HCT116 (cell line): ENCODE results near the gene CHKA. TPM values are rescaled to one million over a fixed set of nuclear protein-coding genes. Genes with fewer than 3 reads are reported as not detected.

ENCODE experiments used
- ATAC-seq: fragments of 200-7000 bp; cut with Tn5 transposase; 2 replicates; pipeline ENCODE4 v1.9.1; 2020; ENCODE audit warnings: mild to moderate bottlenecking, moderate library complexity
- BruUV-seq: library from RNA; stranded (reverse); fragments of 400-500 nt; replicated peaks from 2 replicates; lab custom pipeline; 2021; lab: Mats Ljungman, UMichigan
- CTCF ChIA-PET: fragments of 300-600 bp; sonication (Branson Sonifier 250); formaldehyde crosslinking; loops from one replicate; lab custom pipeline; 2021; ENCODE audit warnings: antibody characterized with exemption; lab: Charles Lee
- POLR2A ChIA-PET: fragments of 300-600, 350-600 bp; sonication (Branson Sonifier 250); formaldehyde crosslinking; loops from one replicate; lab custom pipeline; 2021; ENCODE audit warnings: antibody characterized with exemption; lab: Charles Lee
- RAD21 ChIA-PET, 2 experiments: fragments of 300-600 bp; sonication (Branson Sonifier 250); formaldehyde crosslinking; loops; one replicate each; lab custom pipeline; 2023; ENCODE audit warnings: low total read pairs in 2 of 2; ENCODE audit not compliant: uncharacterized antibody in 2 of 2, unreplicated experiment in 2 of 2, low non-redundant PET in 1 of 2; lab: Charles Lee
- DNase-seq: peaks from one replicate; pipeline ENCODE4 v3.0.0-alpha.2; 2010; ENCODE audit warnings: low read depth, low spot score
- H2AFZ ChIP-seq: fragments of 200-600 bp; shearing (Covaris generic), sonication (generic); 2 replicates; pipeline ENCODE4 v1.6.1; 2017; ENCODE audit warnings: low read depth, mixed run types, mixed read lengths, antibody characterized with exemption, low read length; ENCODE audit not compliant: poor library complexity, severe bottlenecking
- H3K27ac ChIP-seq: 2 replicates; pipeline ENCODE4 v1.5.1; 2012; ENCODE audit warnings: low read depth, low read length
- H3K27me3 ChIP-seq: fragments of 200-600 bp; sonication (generic); 2 replicates; pipeline ENCODE4 v1.6.1; 2016; ENCODE audit warnings: mixed run types, low read length, mixed read lengths; ENCODE audit not compliant: insufficient read depth
- H3K36me3 ChIP-seq, 2 experiments: fragments of 200-500 bp in 1 of 2; fragments of 200-600 bp in 1 of 2; sonication (Bioruptor generic) in 1 of 2; sonication (generic) in 1 of 2; 2 replicates each; pipeline versions ENCODE4 v1.5.1 to v1.6.1; 2014 to 2016; ENCODE audit warnings: low read length in 2 of 2, inconsistent platforms in 1 of 2, mixed read lengths in 1 of 2, mixed run types in 1 of 2; ENCODE audit not compliant: insufficient read depth in 2 of 2, control insufficient read depth in 1 of 2
- H3K4me1 ChIP-seq, 2 experiments: fragments of 200-600 bp in 1 of 2; sonication (generic) in 1 of 2; 2 replicates each; pipeline versions ENCODE4 v1.5.1 to v1.6.1; 2012 to 2017; ENCODE audit warnings: low read length in 2 of 2, inconsistent platforms in 1 of 2, mild to moderate bottlenecking in 1 of 2, mixed read lengths in 1 of 2, mixed run types in 1 of 2, moderate library complexity in 1 of 2; ENCODE audit not compliant: insufficient read depth in 2 of 2, control insufficient read depth in 1 of 2
- H3K4me2 ChIP-seq: fragments of 200-600 bp; sonication (generic); 2 replicates; pipeline ENCODE4 v1.6.1; 2017; ENCODE audit warnings: mixed run types, low read length, mixed read lengths
- H3K4me3 ChIP-seq, 2 experiments: fragments of 200-600 bp in 1 of 2; sonication (generic) in 1 of 2; replicated peaks in 1 of 2; 2 replicates each; pipeline ENCODE4 v1.5.1; 2011 to 2016; ENCODE audit warnings: low read length in 2 of 2, control low read depth in 1 of 2, low read depth in 1 of 2, mild to moderate bottlenecking in 1 of 2, mixed read lengths in 1 of 2, mixed run types in 1 of 2
- H3K79me2 ChIP-seq: fragments of 200-600 bp; sonication (generic); 2 replicates; pipeline ENCODE4 v1.6.1; 2017; ENCODE audit warnings: mild to moderate bottlenecking, mixed run types, low read length, moderate library complexity, mixed read lengths; ENCODE audit not compliant: insufficient read depth
- H3K9ac ChIP-seq: fragments of 200-600 bp; sonication (generic); 2 replicates; pipeline ENCODE4 v1.6.1; 2016; ENCODE audit warnings: low read length, mixed read lengths
- H3K9me2 ChIP-seq: fragments of 200-600 bp; sonication (generic), shearing (Covaris generic); 2 replicates; pipeline ENCODE4 v1.6.1; 2017; ENCODE audit warnings: mixed run types, mild to moderate bottlenecking, moderate library complexity; ENCODE audit not compliant: insufficient read depth
- H3K9me3 ChIP-seq, 2 experiments: fragments of 200-500 bp in 1 of 2; fragments of 200-600 bp in 1 of 2; sonication (Bioruptor generic) in 1 of 2; sonication (generic) in 1 of 2; 2 replicates each; pipeline ENCODE4 v1.6.1; 2014 to 2017; ENCODE audit warnings: low read length in 2 of 2, mixed read lengths in 2 of 2, inconsistent platforms in 1 of 2, low read depth in 1 of 2, mild to moderate bottlenecking in 1 of 2, mixed run types in 1 of 2, moderate library complexity in 1 of 2; ENCODE audit not compliant: control insufficient read depth in 1 of 2, insufficient read depth in 1 of 2
- H4K20me1 ChIP-seq: fragments of 200-600 bp; sonication (generic), shearing (Covaris generic); 2 replicates; pipeline ENCODE4 v1.6.1; 2017; ENCODE audit warnings: mixed run types, mild to moderate bottlenecking, moderate library complexity; ENCODE audit not compliant: insufficient read depth
- ATF3 ChIP-seq: IDR thresholded peaks from 2 replicates; pipeline ENCODE4 v1.6.1; 2012
- CEBPB ChIP-seq: IDR thresholded peaks from 2 replicates; pipeline ENCODE4 v1.6.1; 2012; ENCODE audit warnings: low read depth
- EGR1 ChIP-seq: IDR thresholded peaks from 2 replicates; pipeline ENCODE4 v1.6.1; 2012; ENCODE audit warnings: low read depth
- EZH2 ChIP-seq: fragments of 200-600 bp; sonication (generic); IDR thresholded peaks from 2 replicates; pipeline ENCODE4 v1.6.1; 2017; ENCODE audit warnings: antibody characterized with exemption, mixed run types
- FOSL1 ChIP-seq: IDR thresholded peaks from 2 replicates; pipeline ENCODE4 v1.6.1; 2012; ENCODE audit warnings: low read depth
- JUND ChIP-seq: IDR thresholded peaks from 2 replicates; pipeline ENCODE4 v1.6.1; 2012
- MAX ChIP-seq: IDR thresholded peaks from 2 replicates; pipeline ENCODE4 v1.6.1; 2012
- POLR2A ChIP-seq: IDR thresholded peaks from 2 replicates; pipeline ENCODE4 v1.7.0; 2011; ENCODE audit warnings: borderline replicate concordance; ENCODE audit not compliant: insufficient read depth, insufficient read length; ENCODE audit errors: extremely low read depth
- POLR2AphosphoS5 ChIP-seq: IDR thresholded peaks from 2 replicates; pipeline ENCODE4 v1.6.1; 2011; ENCODE audit warnings: mild to moderate bottlenecking, low read depth, low read length, moderate library complexity
- RAD21 ChIP-seq: IDR thresholded peaks from 2 replicates; pipeline ENCODE4 v1.6.1; 2012; ENCODE audit warnings: low read depth, mild to moderate bottlenecking
- SIN3A ChIP-seq: IDR thresholded peaks from 2 replicates; pipeline ENCODE4 v1.6.1; 2012; ENCODE audit warnings: low read depth
- SP1 ChIP-seq: IDR thresholded peaks from 2 replicates; pipeline ENCODE4 v1.6.1; 2012; ENCODE audit warnings: low read depth
- SRF ChIP-seq: IDR thresholded peaks from 2 replicates; pipeline ENCODE4 v1.6.1; 2012; ENCODE audit warnings: low read depth
- TCF7L2 ChIP-seq: IDR thresholded peaks from 2 replicates; pipeline ENCODE4 v1.7.0; 2011; ENCODE audit warnings: borderline replicate concordance, inconsistent platforms; ENCODE audit not compliant: insufficient read depth, insufficient read length; ENCODE audit errors: extremely low read depth
- YY1 ChIP-seq: IDR thresholded peaks from 2 replicates; pipeline ENCODE4 v1.6.1; 2011; ENCODE audit warnings: low read length, low read depth, moderate library complexity, mild to moderate bottlenecking; ENCODE audit not compliant: insufficient replicate concordance; ENCODE audit errors: extremely low read depth
- ZNF274 ChIP-seq: fragments of 200-500 bp; sonication (Bioruptor generic); IDR thresholded peaks from 2 replicates; pipeline ENCODE4 v1.6.1; 2014; ENCODE audit warnings: mild to moderate bottlenecking, low read depth, low read length, inconsistent platforms
- intact Hi-C: fragments of 100-400 bp; cut with micrococcal nuclease; formaldehyde crosslinking; loops from 2 replicates; pipeline ENCODE4 v1.10.0; 2022
- total RNA-seq: library from RNA; stranded (reverse); gene quantifications from one replicate; pipeline ENCODE4 v1.2.1, GENCODE V29; 2021; ENCODE audit not compliant: unreplicated experiment
- TF ChIP-seq, protein P1 (sequence below): IDR thresholded peaks from 2 replicates; pipeline ENCODE4 v1.6.1; 2011; ENCODE audit warnings: mild to moderate bottlenecking, low read length, moderate library complexity; ENCODE audit not compliant: insufficient replicate concordance; ENCODE audit errors: extremely low read depth

The CHKA gene
- total RNA-seq, 1 experiment from 2014 or later, result 33.1 TPM

- ChIA-PET RAD21 (no interaction called here), POLR2A (no interaction called here), CTCF (no interaction called here)
- H3K4me3 ChIP-seq, result no peak overlapping the region
- ATAC-seq (no peak), DNase-seq (no peak)
- H4K20me1 ChIP-seq, result no peaks in the 10 kb centered on the region
- H3K36me3 ChIP-seq, result no peaks in the 10 kb centered on the region
- peaks cover 0 to 4% of the 10 kb centered on the region in 2 experiments; a peak in 1 of 4 replicates for H3K9me3 ChIP-seq
- TF ChIP-seq ZNF274 (no peak), SRF (no peak), MAX (no peak), YY1 (no peak), FOSL1 (no peak), POLR2AphosphoS5 (no peak), SIN3A (no peak), EGR1 (no peak), POLR2A (no peak), TCF7L2 (no peak), ATF3 (no peak), RAD21 (no peak), CEBPB (no peak), EZH2 (no peak), SP1 (no peak), JUND (no peak)
- TF ChIP-seq, protein P1, sequence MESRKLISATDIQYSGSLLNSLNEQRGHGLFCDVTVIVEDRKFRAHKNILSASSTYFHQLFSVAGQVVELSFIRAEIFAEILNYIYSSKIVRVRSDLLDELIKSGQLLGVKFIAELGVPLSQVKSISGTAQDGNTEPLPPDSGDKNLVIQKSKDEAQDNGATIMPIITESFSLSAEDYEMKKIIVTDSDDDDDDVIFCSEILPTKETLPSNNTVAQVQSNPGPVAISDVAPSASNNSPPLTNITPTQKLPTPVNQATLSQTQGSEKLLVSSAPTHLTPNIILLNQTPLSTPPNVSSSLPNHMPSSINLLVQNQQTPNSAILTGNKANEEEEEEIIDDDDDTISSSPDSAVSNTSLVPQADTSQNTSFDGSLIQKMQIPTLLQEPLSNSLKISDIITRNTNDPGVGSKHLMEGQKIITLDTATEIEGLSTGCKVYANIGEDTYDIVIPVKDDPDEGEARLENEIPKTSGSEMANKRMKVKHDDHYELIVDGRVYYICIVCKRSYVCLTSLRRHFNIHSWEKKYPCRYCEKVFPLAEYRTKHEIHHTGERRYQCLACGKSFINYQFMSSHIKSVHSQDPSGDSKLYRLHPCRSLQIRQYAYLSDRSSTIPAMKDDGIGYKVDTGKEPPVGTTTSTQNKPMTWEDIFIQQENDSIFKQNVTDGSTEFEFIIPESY, result no peak
- intact Hi-C loops, result no loop called here
- H3K4me2 ChIP-seq, result no peak overlapping the region
- no peak overlapping the region for H3K9ac ChIP-seq
- no peaks in the 10 kb centered on the region for H3K27me3 ChIP-seq
- no peak overlapping the region for H3K27ac ChIP-seq
- H3K4me1 ChIP-seq, result peaks cover 41 to 69% of the 10 kb centered on the region in 2 experiments
- BruUV-seq, result no TSS peak
- no peaks in the 10 kb centered on the region for H3K9me2 ChIP-seq
- H2AFZ ChIP-seq, result no peak overlapping the region
- H3K79me2 ChIP-seq, result no peaks in the 10 kb centered on the region
These were observed 96.7 kb downstream of the CHKA start for GRCh38 chr11:68024508-68024907.
